ENCODE results near the gene CASZ1. TPM values are rescaled to one million over a fixed set of nuclear protein-coding genes. Genes with fewer than 3 reads are reported as not detected.

Gene CASZ1
- total RNA-seq, 4 donors from 2014 or later: 13.1 to 33.7 (median 20.9) TPM

DNA sequence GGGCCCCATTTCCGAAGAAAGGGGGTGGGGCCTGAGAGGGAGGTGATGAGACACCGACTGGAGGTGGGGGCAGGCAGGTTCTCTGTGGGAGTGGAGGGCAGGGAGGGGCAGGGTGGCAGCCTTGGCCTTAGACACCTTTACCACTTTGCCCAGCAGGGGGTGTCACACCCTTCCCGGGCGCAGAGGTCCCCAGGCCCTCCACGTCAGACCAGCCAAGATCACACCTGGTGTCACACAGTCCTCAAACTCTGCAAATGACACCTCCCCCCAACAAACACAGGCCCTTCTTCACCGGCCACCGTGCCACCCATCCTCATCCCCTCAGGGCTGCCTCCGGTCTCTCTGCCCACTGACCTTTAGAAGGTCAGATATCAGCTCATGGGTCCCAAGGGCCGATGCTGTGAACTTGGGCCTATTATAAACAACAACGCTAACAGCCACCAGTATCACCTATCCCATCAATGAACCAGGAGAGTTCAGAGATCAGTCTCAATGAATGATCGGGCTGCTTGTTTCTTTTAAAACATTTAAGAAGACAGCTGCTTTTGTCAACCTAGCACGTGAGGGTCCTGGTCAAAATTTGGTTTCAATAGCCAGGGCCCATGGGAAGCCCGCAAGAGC is 103.9 kb downstream of the CASZ1 start:
- Histone ChIP-seq H3K27me3 (no peaks in the 10 kb centered on the region), H3K27ac (peak overlapping the region; percentile 58 to 94 (median 93)), H3K4me3 (peak overlapping the region in 3 of 4 donors; percentile 77 to 81 (median 78)), H3K36me3 (peaks cover 0 to 22% (median 0%) of the 10 kb centered on the region in 3 donors), H3K4me1 (peaks cover 50 to 88% (median 50%) of the 10 kb centered on the region in 3 donors), H3K9me3 (no peaks in the 10 kb centered on the region)
- intact Hi-C loops (cut with DNase I): loop anchor here (10.0 kb wide), 1 partner anchor 102 kb away; the partner anchor contains the start of gene CASZ1
- TF ChIP-seq, protein P1, sequence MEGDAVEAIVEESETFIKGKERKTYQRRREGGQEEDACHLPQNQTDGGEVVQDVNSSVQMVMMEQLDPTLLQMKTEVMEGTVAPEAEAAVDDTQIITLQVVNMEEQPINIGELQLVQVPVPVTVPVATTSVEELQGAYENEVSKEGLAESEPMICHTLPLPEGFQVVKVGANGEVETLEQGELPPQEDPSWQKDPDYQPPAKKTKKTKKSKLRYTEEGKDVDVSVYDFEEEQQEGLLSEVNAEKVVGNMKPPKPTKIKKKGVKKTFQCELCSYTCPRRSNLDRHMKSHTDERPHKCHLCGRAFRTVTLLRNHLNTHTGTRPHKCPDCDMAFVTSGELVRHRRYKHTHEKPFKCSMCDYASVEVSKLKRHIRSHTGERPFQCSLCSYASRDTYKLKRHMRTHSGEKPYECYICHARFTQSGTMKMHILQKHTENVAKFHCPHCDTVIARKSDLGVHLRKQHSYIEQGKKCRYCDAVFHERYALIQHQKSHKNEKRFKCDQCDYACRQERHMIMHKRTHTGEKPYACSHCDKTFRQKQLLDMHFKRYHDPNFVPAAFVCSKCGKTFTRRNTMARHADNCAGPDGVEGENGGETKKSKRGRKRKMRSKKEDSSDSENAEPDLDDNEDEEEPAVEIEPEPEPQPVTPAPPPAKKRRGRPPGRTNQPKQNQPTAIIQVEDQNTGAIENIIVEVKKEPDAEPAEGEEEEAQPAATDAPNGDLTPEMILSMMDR (IDR thresholded peaks at IDR 0.05): peak; percentile 42 to 68 (median 50)
- TF ChIP-seq POLR2A (IDR thresholded peaks at IDR 0.05): no peak
- DNase-seq: no peak
- 69 to 71% methylated on average over 8 of the region's 13 CpGs for WGBS, 2 donors

DNA sequence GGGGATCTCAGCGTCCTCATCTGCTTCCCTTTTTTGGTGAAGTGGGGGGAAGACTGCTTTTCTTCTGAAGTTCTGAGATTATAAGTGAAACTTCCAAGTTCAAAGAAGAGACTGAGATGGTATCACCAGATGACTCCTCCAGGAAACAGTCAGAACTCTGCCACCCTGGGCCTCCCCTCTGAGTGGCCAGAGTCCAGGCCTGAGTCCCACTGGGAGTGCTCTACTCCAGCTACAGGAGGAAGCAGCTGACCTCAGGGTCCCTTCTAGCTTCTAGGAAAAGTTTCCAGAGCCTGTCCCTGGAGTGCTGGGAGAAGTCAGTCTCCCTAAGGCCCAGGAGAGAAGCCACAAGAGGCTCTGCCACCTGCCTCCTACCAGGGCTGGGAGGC is 104.7 kb downstream of the CASZ1 start:
- Histone ChIP-seq H3K4me1 (peaks cover 50 to 88% (median 56%) of the 10 kb centered on the region in 3 donors), H3K36me3 (peaks cover 0 to 24% (median 0%) of the 10 kb centered on the region in 3 donors), H3K9me3 (no peaks in the 10 kb centered on the region), H3K4me3 (no peak overlapping the region), H3K27me3 (no peaks in the 10 kb centered on the region), H3K27ac (peak overlapping the region; percentile 43 to 94 (median 75))
- DNase-seq: no peak
- intact Hi-C loops (cut with DNase I): loop anchor here (10.0 kb wide), 1 partner anchor 103 kb away; the partner anchor contains the start of gene CASZ1
- TF ChIP-seq, protein P1 (IDR thresholded peaks at IDR 0.05): no peak
- TF ChIP-seq POLR2A (IDR thresholded peaks at IDR 0.05): no peak
- whole genome bisulfite sequencing, 2 donors: 57% methylated on average over 1 of the region's 1 CpG; no CpG with 5 or more reads in 1 of the 2 donors

DNA sequence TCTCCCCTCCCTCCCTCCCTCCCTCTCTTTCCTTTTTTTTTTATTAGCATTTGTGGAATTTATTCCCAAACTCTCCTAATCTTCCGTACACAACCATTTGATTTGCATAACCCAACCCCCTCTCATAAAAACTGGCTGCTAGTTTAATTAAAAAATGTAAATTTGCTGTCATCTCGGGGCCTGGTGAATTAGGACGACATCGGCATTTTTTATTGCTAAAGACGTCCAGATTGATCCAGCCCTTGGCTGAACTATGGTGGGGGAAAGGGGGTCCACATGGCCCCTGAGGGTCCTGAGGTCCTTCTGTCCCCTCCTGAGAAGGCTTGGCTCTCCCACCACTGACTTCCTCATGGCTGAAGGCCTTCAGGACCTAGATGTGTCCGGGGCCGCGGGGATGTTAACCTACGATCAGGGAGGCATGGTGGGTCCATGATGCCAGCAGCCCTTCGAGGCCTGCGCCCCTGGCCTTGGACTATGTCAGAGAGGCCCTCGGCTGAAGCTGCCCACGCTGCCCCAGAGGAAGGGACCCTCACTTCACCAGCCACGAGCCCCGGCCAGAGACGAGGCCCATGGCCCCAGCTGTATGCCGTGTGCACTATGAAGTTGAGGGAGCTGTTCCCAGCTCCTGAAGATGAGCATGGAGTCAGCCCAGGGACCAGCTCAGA is 105.2 kb downstream of the CASZ1 start:
- no peak overlapping the region for H3K4me3 ChIP-seq

DNA sequence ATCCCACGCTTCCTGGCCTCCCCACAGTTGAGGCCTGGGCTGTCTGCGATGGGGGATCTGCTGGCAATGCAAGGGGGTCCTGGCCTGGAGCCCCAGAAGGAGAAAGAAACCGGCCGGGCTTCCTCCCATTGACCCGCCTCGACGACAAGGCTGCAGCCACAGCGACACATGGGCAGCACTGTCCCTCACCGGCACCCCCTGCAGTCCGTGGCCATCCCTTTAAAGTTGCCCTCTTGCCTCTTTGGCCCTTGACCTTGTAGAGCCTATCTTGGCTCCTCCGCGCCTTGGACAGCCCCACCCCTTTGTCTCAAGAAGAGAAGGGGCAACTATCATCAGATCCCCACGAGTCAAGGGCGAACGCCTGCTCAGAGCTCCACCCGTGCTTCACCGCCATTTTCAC is 106.0 kb downstream of the CASZ1 start:
- DNase-seq: no peak
- H3K36me3 ChIP-seq: peaks cover 0 to 30% (median 0%) of the 10 kb centered on the region in 3 donors
- 88 to 90% methylated on average over 13 of the region's 17 CpGs for WGBS, 2 donors
- peak overlapping the region in 3 of 4 donors; percentile 31 to 73 (median 57) for H3K27ac ChIP-seq
- peaks cover 45 to 88% (median 58%) of the 10 kb centered on the region in 3 donors for H3K4me1 ChIP-seq
- intact Hi-C loops (cut with DNase I): loop anchor here (10.0 kb wide), 1 partner anchor 104 kb away; the partner anchor contains the start of gene CASZ1
- H3K27me3 ChIP-seq: no peaks in the 10 kb centered on the region
- TF ChIP-seq, protein P1 (IDR thresholded peaks at IDR 0.05): no peak
- no peak for TF ChIP-seq POLR2A (IDR thresholded peaks at IDR 0.05)
- no peak overlapping the region for H3K4me3 ChIP-seq
- no peaks in the 10 kb centered on the region for H3K9me3 ChIP-seq

More for the DNA sequence above, 105.2 kb downstream of the CASZ1 start:
- peaks cover 0 to 30% (median 0%) of the 10 kb centered on the region in 3 donors for H3K36me3 ChIP-seq
- peak overlapping the region in 3 of 4 donors; percentile 8 to 94 (median 92) for H3K27ac ChIP-seq
- no peaks in the 10 kb centered on the region for H3K9me3 ChIP-seq
- no peaks in the 10 kb centered on the region for H3K27me3 ChIP-seq
- TF ChIP-seq, protein P1 (IDR thresholded peaks at IDR 0.05): no peak
- TF ChIP-seq POLR2A (IDR thresholded peaks at IDR 0.05): no peak
- 77 to 90% methylated on average over 5 to 7 of the region's 17 CpGs for WGBS, 2 donors
- peaks cover 50 to 88% (median 61%) of the 10 kb centered on the region in 3 donors for H3K4me1 ChIP-seq
- DNase-seq: no peak
- intact Hi-C loops (cut with DNase I): loop anchor here (10.0 kb wide), 1 partner anchor 104 kb away; the partner anchor contains the start of gene CASZ1

DNA sequence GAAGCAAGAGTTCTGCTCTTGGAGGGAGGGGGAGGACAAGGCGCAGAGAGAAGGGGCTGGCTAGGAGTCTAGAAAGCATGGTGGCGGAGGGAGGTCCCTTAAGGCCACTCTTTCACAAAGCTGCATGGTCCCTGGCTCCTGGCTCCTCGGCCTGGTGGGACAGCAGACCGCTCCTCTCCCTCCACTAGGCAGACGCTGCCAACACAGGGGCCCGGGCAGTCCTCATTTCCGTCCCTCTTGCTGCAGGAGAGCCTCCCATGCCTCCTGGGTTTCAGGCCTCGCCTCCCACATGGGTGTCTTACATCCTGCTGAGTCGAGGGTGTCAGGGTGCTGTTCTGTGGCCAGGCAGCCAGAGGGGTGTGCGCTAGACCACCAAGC is 108.0 kb downstream of the CASZ1 start:
- 78 to 83% methylated on average over 3 to 8 of the region's 10 CpGs for WGBS, 2 donors
- no peaks in the 10 kb centered on the region for H3K27me3 ChIP-seq
- H3K9me3 ChIP-seq: no peaks in the 10 kb centered on the region
- peaks cover 38 to 100% (median 58%) of the 10 kb centered on the region in 3 donors for H3K4me1 ChIP-seq
- peaks cover 0 to 39% (median 0%) of the 10 kb centered on the region in 3 donors for H3K36me3 ChIP-seq
- H3K4me3 ChIP-seq: no peak overlapping the region
- DNase-seq: no peak
- intact Hi-C loops (cut with DNase I): loop anchor here (10.0 kb wide), 1 partner anchor 176 kb away; no protein-coding TSS in a partner anchor
- peak overlapping the region in 2 of 4 donors; percentile 57 to 73 for H3K27ac ChIP-seq
- TF ChIP-seq, protein P1 (IDR thresholded peaks at IDR 0.05): no peak
- TF ChIP-seq POLR2A (IDR thresholded peaks at IDR 0.05): no peak

Measured in esophagus squamous epithelium (tissue), 5 donors.